GM19193 (cell line): ENCODE measurements around the gene METTL9.
A peak's percentile ranks its signal among the peaks of the same experiment; 100 is the strongest.

Source experiments
- POLR2A ChIP-seq: IDR thresholded peaks from 4 replicates; pipeline ENCODE4 v1.6.1; 2011; ENCODE audit not compliant: insufficient read depth, insufficient read length; ENCODE audit errors: extremely low read depth

Gene METTL9

GRCh38 chr16:21599122-21600030, at the start of gene METTL9:
TSS of gene METTL9 (plus strand) at chr16:21599577. CDS start at chr16:21599734, 157 bp downstream.
- peak; percentile 91 for TF ChIP-seq POLR2A

- peak; percentile 27 for TF ChIP-seq POLR2A
Observed at GRCh38 chr16:21554795-21555585, 44.4 kb upstream of the METTL9 start.

GRCh38 chr16:21560462-21560861, 38.9 kb upstream of the METTL9 start:
- no peak for TF ChIP-seq POLR2A

- no peak for TF ChIP-seq POLR2A
Observed at GRCh38 chr16:21563676-21564075, 35.7 kb upstream of the METTL9 start.

- TF ChIP-seq POLR2A = no peak
Observed at GRCh38 chr16:21565507-21565860, 33.9 kb upstream of the METTL9 start.

DNA sequence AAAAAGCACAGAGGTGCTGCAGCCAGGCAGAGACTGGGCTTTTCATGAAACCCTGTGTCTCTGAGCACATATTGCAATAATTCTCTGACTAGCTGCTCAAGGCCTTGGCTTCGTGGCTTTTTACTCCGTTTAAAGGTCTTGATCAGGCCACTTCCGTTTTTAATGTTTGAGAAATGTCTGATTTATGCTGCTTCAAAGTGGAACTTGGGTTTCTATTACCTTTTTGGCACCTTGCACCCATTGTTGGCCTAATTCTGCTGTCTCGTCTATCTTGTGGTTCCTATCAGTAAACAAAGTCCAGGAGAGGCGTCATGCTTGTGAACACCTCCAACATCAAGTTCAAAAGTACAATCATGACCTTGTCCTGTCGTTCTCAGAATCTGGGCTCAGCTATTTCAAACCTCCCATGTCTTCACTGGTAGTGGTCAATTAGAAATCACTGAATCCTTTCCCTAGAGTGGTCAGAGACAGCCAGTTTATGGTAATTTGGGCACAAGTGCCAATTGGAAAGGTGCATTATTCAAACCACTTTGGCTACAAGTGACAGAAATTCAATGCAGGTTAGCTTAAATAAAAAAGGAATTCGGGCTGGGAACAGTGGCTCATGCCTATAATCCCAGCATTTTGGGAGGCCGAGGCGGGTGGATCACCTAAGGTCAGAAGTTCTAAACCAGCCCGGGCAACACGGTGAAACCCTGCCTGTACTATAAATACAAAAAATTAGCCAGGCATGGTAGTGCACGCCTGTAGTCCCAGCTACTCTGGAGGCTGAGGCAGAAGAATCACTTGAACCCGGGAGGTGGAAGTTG, 33.3 kb upstream of the METTL9 start:
- TF ChIP-seq POLR2A = no peak

- TF ChIP-seq POLR2A = no peak
Observed at GRCh38 chr16:21566891-21567414, 32.4 kb upstream of the METTL9 start.

DNA sequence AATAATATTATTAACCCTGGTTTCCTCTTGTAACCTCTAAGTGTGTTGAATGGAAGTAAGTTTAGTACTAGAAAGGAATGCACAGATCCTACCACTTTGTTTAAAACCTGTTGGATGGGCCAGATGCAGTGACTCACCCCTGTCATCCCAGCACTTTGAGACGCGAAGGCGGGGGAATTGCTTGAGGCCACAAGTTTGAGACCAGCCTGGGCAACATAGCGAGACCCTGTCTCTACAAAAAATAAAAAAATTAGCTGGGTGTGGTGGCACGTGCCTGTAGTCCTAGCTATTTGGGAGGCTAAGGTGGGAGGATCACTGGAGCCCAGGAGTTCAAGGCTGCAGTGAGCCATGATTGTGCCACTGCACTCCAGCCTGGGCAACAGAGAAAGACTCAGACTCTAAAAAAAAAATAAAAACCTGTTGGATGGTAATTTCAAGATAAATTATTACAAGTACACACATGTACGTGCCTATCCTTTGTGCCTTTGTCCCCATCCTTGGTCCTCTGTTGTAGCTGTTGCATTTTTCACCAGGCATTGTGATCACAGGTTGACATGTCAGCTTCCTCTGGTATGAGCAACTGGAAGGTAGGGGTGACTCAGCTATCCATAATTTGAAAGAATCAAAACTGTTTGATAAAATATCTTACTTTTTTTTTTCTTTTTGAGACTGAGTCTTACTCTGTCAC, 30.7 kb upstream of the METTL9 start:
- no peak for TF ChIP-seq POLR2A

DNA sequence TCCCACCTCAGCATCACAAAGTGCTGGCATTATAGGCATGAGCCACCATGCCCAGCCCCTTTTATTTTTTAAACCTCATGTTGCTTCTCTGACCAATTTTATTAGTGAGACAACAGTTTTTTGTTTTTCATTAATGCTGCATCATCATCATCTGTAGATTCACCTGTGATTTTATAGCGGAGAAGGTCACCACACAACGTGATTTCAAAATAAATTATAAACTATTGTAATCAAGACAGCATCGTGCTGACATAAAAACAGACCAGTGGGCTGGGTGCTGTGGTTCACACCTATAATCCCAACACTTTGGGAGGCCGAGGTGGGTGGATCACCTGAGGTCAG, 28.7 kb upstream of the METTL9 start:
- no peak for TF ChIP-seq POLR2A

DNA sequence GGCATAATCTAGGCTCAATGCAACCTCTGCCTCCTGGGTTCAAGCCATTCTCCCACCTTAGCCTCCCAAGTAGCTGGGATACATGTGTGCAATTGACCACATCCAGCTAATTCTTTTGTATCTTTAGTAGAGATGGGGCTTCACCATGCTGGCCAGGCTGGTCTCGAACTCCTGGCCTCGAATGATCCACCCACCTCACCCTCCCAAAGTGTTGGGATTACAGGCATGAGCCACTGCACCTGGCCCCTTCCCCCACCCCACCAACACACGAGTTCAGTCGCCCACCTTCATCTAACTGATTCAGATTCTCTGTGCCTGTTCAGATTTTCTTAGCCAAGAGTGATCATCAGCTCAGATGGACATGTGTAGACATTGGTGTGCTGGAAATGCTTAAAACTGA, 25.0 kb upstream of the METTL9 start:
- no peak for TF ChIP-seq POLR2A

DNA sequence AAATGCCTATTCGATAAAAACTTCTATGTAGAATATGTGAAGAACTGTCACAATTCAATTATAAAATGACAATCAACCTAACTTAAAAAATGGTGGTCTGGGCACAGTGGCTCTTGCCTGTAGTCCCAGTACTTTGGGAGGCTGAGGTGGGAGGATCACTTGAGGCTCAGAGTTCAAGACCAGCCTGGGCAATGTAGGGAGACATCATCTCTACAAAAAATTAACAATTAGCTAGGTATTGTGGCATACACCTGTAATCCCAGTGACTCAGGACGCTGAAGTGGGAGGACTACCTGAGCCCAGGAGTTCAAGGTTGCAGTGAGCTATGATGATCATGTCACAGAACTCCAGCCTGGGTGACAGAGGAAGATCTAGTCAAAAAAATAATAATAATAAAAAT, 18.6 kb upstream of the METTL9 start:
- TF ChIP-seq POLR2A = no peak

GRCh38 chr16:21584817-21585216, 14.6 kb upstream of the METTL9 start:
- TF ChIP-seq POLR2A = no peak

GRCh38 chr16:21589551-21589950, 9.8 kb upstream of the METTL9 start:
- no peak for TF ChIP-seq POLR2A

DNA sequence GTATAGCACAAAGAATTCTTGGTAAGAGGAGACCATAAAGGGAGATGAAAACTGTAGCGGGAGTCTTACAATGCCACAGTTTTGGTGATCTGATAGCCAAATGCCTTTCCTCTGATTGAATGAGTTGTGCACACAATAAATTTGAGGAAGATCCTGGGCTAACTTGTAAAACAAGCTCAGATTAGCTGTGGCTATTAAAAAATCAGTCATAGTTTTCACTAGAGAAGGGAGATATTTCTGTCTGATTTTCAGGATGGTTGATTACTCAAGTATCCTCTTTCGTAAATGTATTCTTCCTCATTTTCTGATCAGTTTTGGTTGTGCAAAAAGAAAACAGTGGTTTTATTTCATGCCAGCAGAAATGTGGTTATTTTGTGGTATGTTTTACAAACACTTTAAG, 9.1 kb upstream of the METTL9 start:
- TF ChIP-seq POLR2A = no peak
